HG03045 (cell line): ENCODE data around the gene TBX22.
"Not testable (repeated sequence)": the region's sequence is repeated elsewhere in the genome, so short reads cannot be mapped to it uniquely, and the experiment has no call there.

Experiments
- ATAC-seq: cut with Tn5 transposase; IDR thresholded peaks from one replicate; pipeline ENCODE4 v1.9.1; 2021; ENCODE audit warnings: mild to moderate bottlenecking, moderate library complexity; ENCODE audit not compliant: unreplicated experiment

The TBX22 gene

DNA sequence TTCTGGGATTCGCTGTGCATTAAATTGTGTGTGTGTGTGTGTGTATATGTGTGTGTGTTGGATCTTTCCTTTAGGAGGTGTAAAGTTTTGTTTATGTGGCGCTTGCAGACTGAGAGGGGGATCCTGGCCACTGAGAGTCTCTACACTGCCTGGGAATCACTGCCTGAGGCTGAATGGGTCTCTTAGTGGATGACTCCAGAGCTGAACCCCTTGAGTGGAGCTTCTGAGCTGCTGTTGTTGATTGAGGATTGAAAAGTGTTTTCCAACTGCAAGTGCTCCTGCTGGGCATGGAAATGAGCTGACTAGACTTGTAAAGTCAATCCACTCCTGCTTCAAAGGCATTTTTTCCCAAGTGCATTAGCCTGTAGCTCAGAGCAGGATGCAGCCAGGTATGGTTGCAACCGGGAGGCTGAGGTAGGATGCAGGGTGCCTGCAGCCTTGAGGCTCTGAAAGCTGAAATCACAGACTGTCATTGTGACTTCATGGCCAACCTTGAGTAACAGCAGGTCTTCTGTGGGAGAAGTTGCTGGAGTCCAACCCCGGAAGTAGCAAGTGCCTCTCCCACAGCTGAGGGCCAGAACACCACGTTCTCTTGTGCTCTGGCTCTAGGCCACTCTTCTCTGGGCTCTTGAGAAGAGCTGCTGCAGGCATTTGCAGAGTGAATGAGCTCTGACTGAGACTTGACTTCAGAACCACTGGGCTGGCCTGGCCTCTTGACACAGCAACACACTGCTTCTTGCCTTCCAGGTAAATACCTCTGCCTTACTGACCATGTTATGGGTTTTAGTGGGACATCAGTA is at the start of gene TBX22:
Gene TBX22 (plus strand): TSS at position 613 of the 800 bp plus-strand sequence. CDS start 7,517 bp downstream, outside the sequence.
- no peak for ATAC-seq

- no peak for ATAC-seq
Observed at GRCh38 chrX:79975605-79976004, 38.9 kb upstream of the TBX22 start.

- ATAC-seq: no peak
Observed at GRCh38 chrX:80004458-80004857, 10.1 kb upstream of the TBX22 start.

DNA sequence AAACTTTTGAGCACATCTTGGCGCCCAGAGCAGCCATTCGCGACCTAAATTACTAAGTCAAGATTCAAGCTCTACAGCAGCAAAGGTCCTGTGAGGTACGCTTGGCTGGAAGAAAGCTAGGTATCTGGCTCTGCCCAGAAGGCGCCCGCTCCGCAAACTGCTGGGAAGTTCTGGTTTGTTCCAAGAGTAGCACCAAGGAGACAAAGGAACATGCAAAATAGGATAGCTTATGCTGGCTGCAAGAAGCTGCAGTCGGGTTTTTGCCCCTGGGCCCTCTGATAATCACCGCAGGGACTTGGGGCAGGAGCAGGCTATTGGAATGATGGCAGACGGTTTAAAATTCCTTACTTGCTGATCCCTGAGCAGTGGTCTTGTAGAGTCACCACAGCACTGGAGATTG is 3.0 kb upstream of the TBX22 start:
- ATAC-seq: no peak

GRCh38 chrX:80016182-80016581 is 1.6 kb downstream of the TBX22 start:
- no peak for ATAC-seq

GRCh38 chrX:80021621-80022020 is 7.1 kb downstream of the TBX22 start:
- ATAC-seq: no peak

DNA sequence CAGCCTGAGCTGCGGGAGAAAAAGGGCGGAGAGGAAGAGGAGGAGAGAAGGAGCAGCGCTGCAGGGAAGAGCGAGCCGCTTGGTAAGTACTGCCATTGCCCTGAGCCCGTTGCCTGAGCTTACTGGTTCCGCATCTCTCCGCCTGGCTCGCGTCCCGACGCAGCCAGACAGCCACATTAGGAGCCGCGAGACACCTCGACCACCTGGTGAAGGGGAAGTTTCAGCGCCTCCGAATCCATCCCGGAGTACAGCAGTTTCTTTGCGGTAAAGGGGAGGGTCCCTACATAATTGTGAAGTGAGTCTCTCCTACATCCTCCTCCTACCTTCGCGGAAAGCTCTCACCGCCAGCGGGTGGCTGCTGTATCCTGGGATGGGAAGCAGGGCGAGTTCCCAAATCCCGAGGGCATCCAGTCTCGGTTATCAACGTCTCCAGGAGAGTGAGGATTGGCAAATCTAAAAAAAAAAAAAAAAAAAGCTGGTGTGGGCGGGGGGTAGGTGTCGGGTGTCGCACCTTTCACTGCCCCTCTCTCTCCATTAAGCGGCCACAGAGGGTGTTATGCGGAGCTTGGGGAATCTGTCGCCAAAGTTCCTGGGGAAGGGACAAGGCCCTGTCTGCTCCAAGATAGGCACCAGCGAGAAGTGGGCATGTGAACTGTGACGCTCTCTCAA is 7.9 kb downstream of the TBX22 start:
- ATAC-seq: no peak

DNA sequence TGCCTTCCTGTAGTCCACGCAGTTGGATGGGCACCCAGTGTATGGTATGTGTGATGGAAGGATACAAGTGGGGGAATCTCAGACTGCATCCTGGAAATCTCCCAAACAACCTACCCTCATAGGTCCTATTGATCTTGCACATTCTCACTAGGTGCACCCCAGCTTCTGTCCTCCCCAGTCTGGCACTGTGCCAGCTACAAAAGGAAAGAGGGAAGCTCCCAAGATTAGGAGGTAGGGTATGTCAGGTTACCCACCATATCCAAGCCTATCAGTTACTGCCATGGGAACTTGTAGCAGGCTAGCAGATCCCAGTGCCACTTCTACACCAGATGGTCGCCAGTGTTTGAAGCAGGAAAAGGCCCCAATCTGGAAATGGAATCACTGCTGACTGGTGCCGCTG is 11.6 kb downstream of the TBX22 start:
- no peak for ATAC-seq

GRCh38 chrX:80066156-80066555 is 51.6 kb downstream of the TBX22 start:
- not testable (repeated sequence) for ATAC-seq

DNA sequence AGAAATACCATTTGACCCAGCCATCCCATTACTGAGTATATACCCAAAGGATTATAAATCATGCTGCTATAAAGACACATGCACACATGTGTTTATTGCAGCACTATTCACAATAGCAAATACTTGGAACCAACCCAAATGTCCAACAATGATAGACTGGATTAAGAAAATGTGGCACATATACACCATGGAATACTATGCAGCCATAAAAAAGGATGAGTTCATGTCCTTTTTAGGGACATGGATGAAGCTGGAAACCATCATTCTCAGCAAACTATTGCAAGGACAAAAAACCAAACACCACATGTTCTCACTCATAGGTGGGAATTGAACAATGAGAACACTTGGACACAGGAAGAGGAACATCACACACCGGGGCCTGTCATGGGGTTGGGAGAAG is 61.1 kb downstream of the TBX22 start:
- not testable (repeated sequence) for ATAC-seq
